Tracheal epithelial cell (primary cell): ENCODE data around the gene VEGFA. TPM values are rescaled to one million over a fixed set of nuclear protein-coding genes. Genes with fewer than 3 reads are reported as not detected.

Experiments used
- total RNA-seq: library from RNA; depleted of rRNA; stranded (reverse); fragments of >200 nt; gene quantifications from 2 replicates; pipeline ENCODE4 v1.2.1, GENCODE V29; 2014

VEGFA gene
- 209 and 258 TPM in 2 replicates for total RNA-seq

GRCh38 chr6:43769526-43770371 lies at the start of gene VEGFA:
TSS of gene VEGFA (plus strand) at chr6:43770211.

Other genes starting within 250 kb of the VEGFA start
- gene XPO5, start 194.2 kb upstream of the VEGFA start, total RNA-seq = 37.1 and 43.1 TPM in 2 replicates
- 23.4 and 34.1 TPM in 2 replicates for gene POLH, start 194.0 kb upstream of the VEGFA start, total RNA-seq
- gene GTPBP2, start 140.9 kb upstream of the VEGFA start, total RNA-seq = 77.8 and 113 TPM in 2 replicates
- gene MAD2L1BP, start 134.4 kb upstream of the VEGFA start, total RNA-seq = 40.7 and 63.7 TPM in 2 replicates
- gene RSPH9, start 125.2 kb upstream of the VEGFA start, total RNA-seq = 0.21 and 0.24 TPM in 2 replicates
- 54.8 and 65.5 TPM in 2 replicates for gene MRPS18A, start 82.4 kb upstream of the VEGFA start, total RNA-seq